Uterus (tissue), 4 donors: Measurements from ENCODE around the gene MYO1F. TPM values are rescaled to one million over a fixed set of nuclear protein-coding genes. Genes with fewer than 3 reads are reported as not detected.

Experiments used
- DNase-seq, 2 donors: peaks; one replicate each; pipeline ENCODE4 v3.0.0-alpha.2; 2019 to 2020
- H3K27ac ChIP-seq, 2 donors: fragments of 200-600 bp; sonication (generic); 1 replicate in 1 of 2; 2 replicates in 1 of 2; pipeline ENCODE4 v1.5.1; 2016 to 2018
- H3K27me3 ChIP-seq, 2 donors: fragments of 200-600 bp; sonication (generic); one replicate each; pipeline ENCODE4 v1.5.1; 2018 to 2019; ENCODE audit warnings: control low read depth in 1 of 2
- H3K36me3 ChIP-seq, 2 donors: fragments of 200-600 bp; sonication (generic); one replicate each; pipeline ENCODE4 v1.5.1; 2019; ENCODE audit warnings: control low read depth in 1 of 2
- H3K4me1 ChIP-seq, 2 donors: fragments of 200-600 bp; sonication (generic); one replicate each; pipeline ENCODE4 v1.5.1; 2018 to 2019; ENCODE audit warnings: control low read depth in 1 of 2
- H3K4me3 ChIP-seq, 2 donors: fragments of 200-600 bp; sonication (generic); 1 replicate in 1 of 2; 2 replicates in 1 of 2; pipeline ENCODE4 v1.5.1; 2018 to 2019; ENCODE audit warnings: mild to moderate bottlenecking in 1 of 2
- H3K9me3 ChIP-seq, 2 donors: fragments of 200-600 bp; sonication (generic); one replicate each; pipeline ENCODE4 v1.5.1; 2019; ENCODE audit warnings: control low read depth in 1 of 2
- POLR2A ChIP-seq, 2 donors: fragments of 450-650 bp; IDR thresholded peaks; one replicate each; pipeline ENCODE4 v1.6.1; 2016; ENCODE audit warnings: antibody characterized with exemption in 2 of 2, mild to moderate bottlenecking in 1 of 2, moderate library complexity in 1 of 2
- intact Hi-C: fragments of 100-400 bp; cut with DNase I; formaldehyde crosslinking; loops from one replicate; pipeline ENCODE4 v1.15.1; 2023; ENCODE audit warnings: low total_unique reads
- total RNA-seq, 4 donors: library from RNA; depleted of rRNA in 3 of 4; stranded (reverse); fragments of >200 nt in 3 of 4; gene quantifications; one replicate each; pipeline versions ENCODE4 v1.1.0 to v1.2.4, GENCODE V29; 2014 to 2023
- TF ChIP-seq, protein P1 (sequence below), 4 experiments: fragments of 200-600 bp in 2 of 4; fragments of 450-650 bp in 2 of 4; sonication (generic) in 2 of 4; IDR thresholded peaks; one replicate each; pipeline ENCODE4 v1.5.1; 2016 to 2019; ENCODE audit warnings: antibody characterized with exemption in 4 of 4, mild to moderate bottlenecking in 2 of 4, moderate library complexity in 1 of 4
- donor health status: DM: yes; HTN: yes; CAD: no.

The MYO1F gene
- total RNA-seq, 4 donors from 2014 or later, result 4.1 to 45.9 (median 7.5) TPM

DNA sequence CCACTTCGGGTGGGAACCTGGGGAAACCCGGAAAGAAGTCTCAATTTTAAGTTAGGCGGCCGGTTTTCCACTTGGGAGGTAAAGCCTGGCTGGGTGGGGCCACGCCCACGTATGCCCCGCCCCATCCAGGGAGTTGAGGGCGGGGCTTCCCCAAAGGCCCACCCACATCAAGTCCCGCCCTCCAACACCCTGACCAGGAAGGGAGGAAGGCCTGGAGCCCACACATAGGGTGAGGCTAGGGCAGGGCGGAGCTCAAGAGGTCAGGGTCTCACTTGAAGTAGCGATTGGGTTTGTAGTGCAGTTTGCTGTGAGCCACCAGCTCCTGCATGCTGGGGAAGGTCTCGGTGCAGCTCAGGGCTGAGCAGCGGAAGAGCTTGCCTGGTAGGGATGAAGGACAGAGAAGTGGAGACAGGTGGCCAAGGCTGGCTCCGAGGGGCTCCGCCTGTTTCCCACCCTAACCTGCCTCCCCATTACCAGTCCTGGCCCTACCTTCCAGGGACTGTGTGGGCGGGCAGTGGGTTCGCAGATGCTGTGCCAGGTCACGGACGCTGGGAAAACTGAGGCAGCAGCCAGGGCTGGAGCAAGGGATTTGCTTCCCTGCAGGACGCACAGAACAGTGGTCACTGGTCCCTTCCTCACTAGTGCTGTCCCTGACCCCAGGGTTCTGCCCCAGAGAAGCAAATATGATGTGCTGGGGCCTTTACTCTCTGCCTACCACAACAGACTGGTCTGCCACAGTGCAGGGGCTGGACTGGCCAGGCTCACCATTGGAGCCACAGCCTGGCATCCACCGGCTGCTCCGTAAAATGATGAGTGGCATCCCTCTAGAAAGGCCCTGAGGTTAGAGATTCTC is 64.9 kb downstream of the MYO1F start:
- no peaks in the 10 kb centered on the region for H3K9me3 ChIP-seq
- no peaks in the 10 kb centered on the region for H3K4me1 ChIP-seq
- intact Hi-C loops, result no loop called here
- H3K4me3 ChIP-seq, result no peak overlapping the region
- H3K27ac ChIP-seq, result peak overlapping the region; percentile 99 to 100
- DNase-seq, result no peak
- no peak for TF ChIP-seq POLR2A (IDR thresholded peaks at IDR 0.05)
- TF ChIP-seq, protein P1, sequence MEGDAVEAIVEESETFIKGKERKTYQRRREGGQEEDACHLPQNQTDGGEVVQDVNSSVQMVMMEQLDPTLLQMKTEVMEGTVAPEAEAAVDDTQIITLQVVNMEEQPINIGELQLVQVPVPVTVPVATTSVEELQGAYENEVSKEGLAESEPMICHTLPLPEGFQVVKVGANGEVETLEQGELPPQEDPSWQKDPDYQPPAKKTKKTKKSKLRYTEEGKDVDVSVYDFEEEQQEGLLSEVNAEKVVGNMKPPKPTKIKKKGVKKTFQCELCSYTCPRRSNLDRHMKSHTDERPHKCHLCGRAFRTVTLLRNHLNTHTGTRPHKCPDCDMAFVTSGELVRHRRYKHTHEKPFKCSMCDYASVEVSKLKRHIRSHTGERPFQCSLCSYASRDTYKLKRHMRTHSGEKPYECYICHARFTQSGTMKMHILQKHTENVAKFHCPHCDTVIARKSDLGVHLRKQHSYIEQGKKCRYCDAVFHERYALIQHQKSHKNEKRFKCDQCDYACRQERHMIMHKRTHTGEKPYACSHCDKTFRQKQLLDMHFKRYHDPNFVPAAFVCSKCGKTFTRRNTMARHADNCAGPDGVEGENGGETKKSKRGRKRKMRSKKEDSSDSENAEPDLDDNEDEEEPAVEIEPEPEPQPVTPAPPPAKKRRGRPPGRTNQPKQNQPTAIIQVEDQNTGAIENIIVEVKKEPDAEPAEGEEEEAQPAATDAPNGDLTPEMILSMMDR (IDR thresholded peaks at IDR 0.05), result no peak
- no peaks in the 10 kb centered on the region for H3K27me3 ChIP-seq
- H3K36me3 ChIP-seq, result no peaks in the 10 kb centered on the region

DNA sequence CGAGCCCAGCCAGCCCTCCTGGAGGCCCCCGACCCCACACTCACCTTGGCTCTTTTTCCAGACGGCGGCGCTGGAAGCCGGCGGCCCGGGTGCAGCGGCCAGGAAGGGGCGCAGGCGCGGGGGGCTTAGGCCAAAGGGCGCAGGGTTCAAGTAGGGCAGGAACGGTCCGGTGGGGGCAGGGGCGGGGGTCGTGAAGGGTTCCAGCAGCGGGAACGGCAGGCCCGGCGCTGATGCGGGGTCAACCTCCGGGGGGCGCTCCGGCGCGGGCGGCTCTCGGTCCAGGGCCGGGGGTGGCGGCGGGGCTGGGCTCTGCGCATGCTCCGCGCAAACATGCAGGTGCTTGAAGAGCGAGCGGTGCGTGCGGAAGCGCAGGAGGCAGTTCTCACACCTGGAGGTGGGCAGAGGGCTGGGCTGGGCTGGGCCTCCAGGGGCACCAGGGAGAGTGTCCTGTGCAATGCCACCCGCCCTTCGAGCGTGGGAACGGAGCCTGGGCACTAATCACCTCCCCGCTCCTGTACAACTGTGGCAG is 65.6 kb downstream of the MYO1F start:
- Histone ChIP-seq H3K4me3 (no peak overlapping the region), H3K9me3 (no peaks in the 10 kb centered on the region), H3K27ac (peak overlapping the region in 1 of 2 donors; percentile 3), H3K4me1 (no peaks in the 10 kb centered on the region), H3K36me3 (no peaks in the 10 kb centered on the region), H3K27me3 (no peaks in the 10 kb centered on the region)
- DNase-seq, result no peak
- TF ChIP-seq POLR2A (IDR thresholded peaks at IDR 0.05), result no peak
- TF ChIP-seq, protein P1 (IDR thresholded peaks at IDR 0.05), result no peak
- intact Hi-C loops, result no loop called here

DNA sequence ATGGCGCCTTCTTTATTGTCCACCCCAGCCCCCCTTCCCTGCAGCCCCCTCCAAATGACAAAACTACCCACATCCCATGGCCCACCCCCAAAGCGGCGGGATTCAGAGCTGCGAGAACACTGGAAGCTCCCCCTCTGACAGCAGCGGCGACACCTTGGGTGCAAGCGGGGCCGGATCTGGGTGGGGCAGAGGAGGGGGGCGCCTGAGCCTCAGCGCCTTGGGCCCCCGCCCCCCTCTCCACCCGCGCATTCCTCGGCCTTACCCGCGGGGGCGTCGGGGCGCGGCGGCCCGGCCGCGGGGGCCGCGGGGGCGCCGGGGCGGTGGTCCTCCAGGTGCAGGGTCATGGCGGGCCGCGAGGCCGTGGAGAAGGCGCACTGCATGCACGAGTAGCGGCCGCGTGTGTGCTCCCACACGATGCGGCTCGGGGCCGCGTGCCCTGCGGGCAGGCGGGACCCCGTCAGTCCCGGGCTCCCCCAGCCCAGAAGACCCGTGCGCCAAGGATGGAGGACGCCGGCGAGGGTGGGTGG is 66.6 kb downstream of the MYO1F start:
- no peaks in the 10 kb centered on the region for H3K27me3 ChIP-seq
- no peaks in the 10 kb centered on the region for H3K4me1 ChIP-seq
- H3K36me3 ChIP-seq, result no peaks in the 10 kb centered on the region
- DNase-seq, result no peak
- no peaks in the 10 kb centered on the region for H3K9me3 ChIP-seq
- H3K4me3 ChIP-seq, result no peak overlapping the region
- intact Hi-C loops, result no loop called here
- TF ChIP-seq POLR2A (IDR thresholded peaks at IDR 0.05), result no peak
- TF ChIP-seq, protein P1 (IDR thresholded peaks at IDR 0.05), result no peak
- H3K27ac ChIP-seq, result no peak overlapping the region

DNA sequence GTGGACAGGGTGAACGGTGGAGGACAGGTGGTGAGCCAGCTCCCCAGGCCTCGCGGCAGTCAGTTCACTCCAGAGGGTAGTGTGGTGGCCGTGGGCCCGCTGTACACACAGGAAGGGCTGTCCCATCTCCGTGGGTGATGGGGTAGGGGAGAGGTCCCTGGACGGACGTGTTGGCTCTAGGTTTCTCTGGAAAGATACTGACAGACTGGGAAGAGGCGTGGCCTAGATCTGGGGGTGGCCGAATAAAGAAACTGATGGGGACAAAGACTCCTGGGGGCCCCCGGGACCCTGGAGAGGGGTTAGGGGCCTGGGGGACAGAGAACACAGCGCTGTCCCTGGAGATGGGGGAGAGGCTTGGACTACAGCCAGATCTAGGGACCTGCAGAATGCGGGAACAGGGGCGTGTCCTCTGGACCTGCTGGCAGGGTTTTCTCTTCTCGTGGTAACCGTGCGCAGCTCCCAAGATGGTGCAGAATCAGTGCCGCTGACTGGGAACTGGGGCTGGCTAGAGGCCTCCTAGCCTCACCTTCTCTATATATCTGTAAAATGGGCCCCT is 70.8 kb downstream of the MYO1F start:
- Histone ChIP-seq H3K27ac (peak overlapping the region; percentile 50 to 66), H3K9me3 (no peaks in the 10 kb centered on the region), H3K27me3 (no peaks in the 10 kb centered on the region), H3K4me3 (peak overlapping the region; percentile 44 to 54), H3K4me1 (no peaks in the 10 kb centered on the region), H3K36me3 (no peaks in the 10 kb centered on the region)
- TF ChIP-seq, protein P1 (IDR thresholded peaks at IDR 0.05), result no peak
- DNase-seq, result peak in 1 of 2 donors; percentile 35
- intact Hi-C loops, result no loop called here
